ENCODE data around the gene STAT6. TPM values are rescaled to one million over a fixed set of nuclear protein-coding genes. Genes with fewer than 3 reads are reported as not detected.

Gene STAT6
- total RNA-seq, 1 donor from 2014 or later, result 12.9 TPM

DNA sequence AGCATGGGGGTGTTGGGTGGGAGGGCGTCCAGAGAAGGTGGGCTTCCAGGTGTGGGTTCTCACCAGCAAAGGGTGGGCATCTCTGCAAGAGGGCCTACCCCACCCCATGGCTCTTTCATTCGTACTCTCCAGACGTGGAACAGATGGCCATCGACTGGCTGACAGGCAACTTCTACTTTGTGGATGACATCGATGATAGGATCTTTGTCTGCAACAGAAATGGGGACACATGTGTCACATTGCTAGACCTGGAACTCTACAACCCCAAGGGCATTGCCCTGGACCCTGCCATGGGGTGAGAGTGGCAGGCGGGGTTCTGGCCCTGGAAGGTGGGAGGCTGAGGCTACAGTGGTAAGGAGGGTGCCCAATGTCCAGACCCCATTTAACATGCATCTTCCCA is 42.9 kb upstream of the STAT6 start:
- DNase-seq (ENCODE audit: low spot score), result no peak
- Histone ChIP-seq H2AFZ (replicated peaks) (no peak overlapping the region), H3F3A (ENCODE audit: low read depth) (no peaks in the 10 kb centered on the region), H3K4me2 (no peak overlapping the region), H3K36me3 (no peaks in the 10 kb centered on the region), H3K79me2 (ENCODE audit: low read depth) (no peaks in the 10 kb centered on the region), H3K9me3 (ENCODE audit: low read depth) (no peaks in the 10 kb centered on the region), H3K27me3 (no peaks in the 10 kb centered on the region), H3K9ac (no peak overlapping the region), H4K20me1 (ENCODE audit: low read depth) (peaks cover 25% of the 10 kb centered on the region), H3K4me1 (no peaks in the 10 kb centered on the region), H3K27ac (no peak overlapping the region), H3K4me3 (no peak overlapping the region)
- peaks cover 19% of the 10 kb centered on the region for H3K4me1 Mint-ChIP-seq
- H3K36me3 Mint-ChIP-seq, result peaks cover 40% of the 10 kb centered on the region
- TF ChIP-seq EZH2phosphoT487 (IDR thresholded peaks at IDR 0.05) (no peak), CTCF (IDR thresholded peaks at IDR 0.05) (no peak), EZH2 (IDR thresholded peaks at IDR 0.05) (no peak)
- H3K4me3 Mint-ChIP-seq, result no peak overlapping the region
- no peaks in the 10 kb centered on the region for H3K9me3 Mint-ChIP-seq
- H3K27me3 Mint-ChIP-seq (ENCODE audit: insufficient read depth, low read depth), result peaks cover 7% of the 10 kb centered on the region
- no peak overlapping the region for H3K27ac Mint-ChIP-seq

DNA sequence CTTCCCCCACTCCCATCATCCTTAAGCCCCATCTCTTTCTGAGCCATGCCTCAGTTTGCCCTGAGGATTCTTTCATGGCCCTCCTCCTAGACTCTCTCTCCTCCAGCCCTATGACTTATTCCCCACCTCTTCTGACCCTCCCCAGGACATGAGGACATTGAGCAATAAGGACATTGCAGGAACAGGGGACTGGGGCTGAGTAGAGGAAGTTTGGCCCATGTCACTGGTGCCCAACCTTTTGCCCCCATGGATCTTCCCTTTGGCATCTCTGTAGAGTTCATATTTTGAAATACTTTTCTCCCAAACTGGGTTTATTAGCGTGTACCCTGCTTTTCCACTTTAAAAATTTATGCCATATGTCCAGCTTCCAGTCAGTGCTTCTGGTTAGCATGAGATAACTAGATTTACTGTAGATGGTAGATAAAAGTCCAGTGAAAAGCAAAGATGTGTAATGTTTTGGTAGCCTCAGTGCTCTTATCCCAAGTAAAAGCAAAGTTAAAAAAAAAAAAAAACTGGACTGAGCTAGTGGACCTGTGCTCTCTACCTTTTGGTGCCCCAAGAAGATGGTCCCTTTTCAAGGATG is 42.3 kb upstream of the STAT6 start:
- H4K20me1 ChIP-seq (ENCODE audit: low read depth), result peaks cover 30% of the 10 kb centered on the region
- peaks cover 13% of the 10 kb centered on the region for H3K4me1 Mint-ChIP-seq
- H3F3A ChIP-seq (ENCODE audit: low read depth), result no peaks in the 10 kb centered on the region
- H3K36me3 Mint-ChIP-seq, result peaks cover 39% of the 10 kb centered on the region
- no peak overlapping the region for H3K4me2 ChIP-seq
- no peak for DNase-seq (ENCODE audit: low spot score)
- TF ChIP-seq EZH2 (IDR thresholded peaks at IDR 0.05) (no peak), CTCF (IDR thresholded peaks at IDR 0.05) (no peak), EZH2phosphoT487 (IDR thresholded peaks at IDR 0.05) (no peak)
- no peaks in the 10 kb centered on the region for H3K79me2 ChIP-seq (ENCODE audit: low read depth)
- H3K27me3 ChIP-seq, result no peaks in the 10 kb centered on the region
- no peak overlapping the region for H3K4me3 ChIP-seq
- H3K27me3 Mint-ChIP-seq (ENCODE audit: insufficient read depth, low read depth), result peaks cover 7% of the 10 kb centered on the region
- H3K27ac Mint-ChIP-seq, result no peak overlapping the region
- no peak overlapping the region for H3K9ac ChIP-seq
- no peaks in the 10 kb centered on the region for H3K4me1 ChIP-seq
- H2AFZ ChIP-seq (replicated peaks), result no peak overlapping the region
- H3K36me3 ChIP-seq, result no peaks in the 10 kb centered on the region
- H3K9me3 ChIP-seq (ENCODE audit: low read depth), result no peaks in the 10 kb centered on the region
- no peak overlapping the region for H3K27ac ChIP-seq
- H3K4me3 Mint-ChIP-seq, result no peak overlapping the region
- H3K9me3 Mint-ChIP-seq, result no peaks in the 10 kb centered on the region

GRCh38 chr12:57152639-57153038 is 41.5 kb upstream of the STAT6 start:
- no peaks in the 10 kb centered on the region for H3K36me3 ChIP-seq
- H3K9me3 Mint-ChIP-seq, result no peaks in the 10 kb centered on the region

More at GRCh38 chr12:57152639-57153038, 41.5 kb upstream of the STAT6 start:
- H3K4me2 ChIP-seq, result no peak overlapping the region
- H3K27ac ChIP-seq, result no peak overlapping the region
- no peaks in the 10 kb centered on the region for H3K79me2 ChIP-seq (ENCODE audit: low read depth)
- H3F3A ChIP-seq (ENCODE audit: low read depth), result no peaks in the 10 kb centered on the region
- Mint-ChIP-seq H3K27ac (no peak overlapping the region), H3K4me3 (no peak overlapping the region), H3K27me3 (ENCODE audit: insufficient read depth, low read depth) (peaks cover 4% of the 10 kb centered on the region), H3K36me3 (peaks cover 36% of the 10 kb centered on the region), H3K4me1 (peaks cover 12% of the 10 kb centered on the region)
- H3K9me3 ChIP-seq (ENCODE audit: low read depth), result no peaks in the 10 kb centered on the region
- no peak for TF ChIP-seq EZH2phosphoT487 (IDR thresholded peaks at IDR 0.05)
- no peak for TF ChIP-seq EZH2 (IDR thresholded peaks at IDR 0.05)
- no peak for TF ChIP-seq CTCF (IDR thresholded peaks at IDR 0.05)
- H3K4me1 ChIP-seq, result no peaks in the 10 kb centered on the region
- H3K4me3 ChIP-seq, result no peak overlapping the region
- no peak overlapping the region for H3K9ac ChIP-seq
- H2AFZ ChIP-seq (replicated peaks), result no peak overlapping the region
- peaks cover 39% of the 10 kb centered on the region for H4K20me1 ChIP-seq (ENCODE audit: low read depth)
- DNase-seq (ENCODE audit: low spot score), result no peak
- no peaks in the 10 kb centered on the region for H3K27me3 ChIP-seq

All from neural progenitor cell (in vitro differentiated cells).